ENCODE measurements around the gene ATP2B3.

The ATP2B3 gene

DNA sequence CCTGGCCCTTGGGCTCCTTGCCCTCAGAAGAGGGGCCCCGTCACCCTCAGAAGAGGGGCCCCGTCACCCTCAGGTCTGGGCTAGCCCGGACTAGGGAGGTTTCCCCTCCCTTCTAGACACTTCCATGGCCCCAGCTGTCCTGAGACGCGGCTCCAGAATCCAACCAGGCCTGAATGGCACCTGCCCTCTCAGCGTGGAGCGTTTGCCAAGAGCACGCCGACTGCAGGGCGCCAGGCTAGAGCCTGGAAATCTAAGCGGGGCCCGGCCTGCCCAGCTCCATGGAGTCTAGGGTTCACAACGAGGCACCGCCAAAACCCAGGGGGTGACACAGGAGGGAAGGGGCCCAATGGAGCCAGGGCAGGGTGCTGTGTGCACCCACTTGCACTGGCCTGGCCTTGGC is 7.8 kb upstream of the ATP2B3 start:
- FAIRE-seq, result no peak
- TF ChIP-seq, protein P1, sequence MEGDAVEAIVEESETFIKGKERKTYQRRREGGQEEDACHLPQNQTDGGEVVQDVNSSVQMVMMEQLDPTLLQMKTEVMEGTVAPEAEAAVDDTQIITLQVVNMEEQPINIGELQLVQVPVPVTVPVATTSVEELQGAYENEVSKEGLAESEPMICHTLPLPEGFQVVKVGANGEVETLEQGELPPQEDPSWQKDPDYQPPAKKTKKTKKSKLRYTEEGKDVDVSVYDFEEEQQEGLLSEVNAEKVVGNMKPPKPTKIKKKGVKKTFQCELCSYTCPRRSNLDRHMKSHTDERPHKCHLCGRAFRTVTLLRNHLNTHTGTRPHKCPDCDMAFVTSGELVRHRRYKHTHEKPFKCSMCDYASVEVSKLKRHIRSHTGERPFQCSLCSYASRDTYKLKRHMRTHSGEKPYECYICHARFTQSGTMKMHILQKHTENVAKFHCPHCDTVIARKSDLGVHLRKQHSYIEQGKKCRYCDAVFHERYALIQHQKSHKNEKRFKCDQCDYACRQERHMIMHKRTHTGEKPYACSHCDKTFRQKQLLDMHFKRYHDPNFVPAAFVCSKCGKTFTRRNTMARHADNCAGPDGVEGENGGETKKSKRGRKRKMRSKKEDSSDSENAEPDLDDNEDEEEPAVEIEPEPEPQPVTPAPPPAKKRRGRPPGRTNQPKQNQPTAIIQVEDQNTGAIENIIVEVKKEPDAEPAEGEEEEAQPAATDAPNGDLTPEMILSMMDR (IDR thresholded peaks at IDR 0.05; ENCODE audit: insufficient read depth, missing control alignments), result no peak
- no peak for DNase-seq (ENCODE audit: insufficient read length, low spot score)

DNA sequence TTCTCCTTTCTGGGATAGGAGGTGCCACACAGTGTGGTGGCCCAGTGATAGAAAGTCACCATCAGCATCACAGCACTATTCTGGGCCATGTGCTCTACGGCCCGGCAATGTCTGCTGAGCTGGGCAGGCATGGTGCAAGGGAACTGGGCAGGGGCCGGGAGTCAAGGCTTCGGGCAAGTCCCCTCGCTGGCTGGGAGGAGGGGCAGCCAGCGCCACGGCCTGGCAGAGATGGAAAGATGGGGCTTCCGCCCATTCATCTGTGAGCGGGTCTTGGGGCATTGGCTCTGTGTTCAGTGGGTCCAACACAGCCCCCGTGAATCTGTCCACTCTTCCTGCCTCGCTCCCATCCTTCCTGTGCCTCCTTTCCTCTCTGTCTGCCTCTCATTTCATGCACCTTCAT is 7.1 kb upstream of the ATP2B3 start:
- FAIRE-seq (no peak), DNase-seq (ENCODE audit: insufficient read length, low spot score) (no peak)
- TF ChIP-seq, protein P1 (IDR thresholded peaks at IDR 0.05; ENCODE audit: insufficient read depth, missing control alignments), result no peak

DNA sequence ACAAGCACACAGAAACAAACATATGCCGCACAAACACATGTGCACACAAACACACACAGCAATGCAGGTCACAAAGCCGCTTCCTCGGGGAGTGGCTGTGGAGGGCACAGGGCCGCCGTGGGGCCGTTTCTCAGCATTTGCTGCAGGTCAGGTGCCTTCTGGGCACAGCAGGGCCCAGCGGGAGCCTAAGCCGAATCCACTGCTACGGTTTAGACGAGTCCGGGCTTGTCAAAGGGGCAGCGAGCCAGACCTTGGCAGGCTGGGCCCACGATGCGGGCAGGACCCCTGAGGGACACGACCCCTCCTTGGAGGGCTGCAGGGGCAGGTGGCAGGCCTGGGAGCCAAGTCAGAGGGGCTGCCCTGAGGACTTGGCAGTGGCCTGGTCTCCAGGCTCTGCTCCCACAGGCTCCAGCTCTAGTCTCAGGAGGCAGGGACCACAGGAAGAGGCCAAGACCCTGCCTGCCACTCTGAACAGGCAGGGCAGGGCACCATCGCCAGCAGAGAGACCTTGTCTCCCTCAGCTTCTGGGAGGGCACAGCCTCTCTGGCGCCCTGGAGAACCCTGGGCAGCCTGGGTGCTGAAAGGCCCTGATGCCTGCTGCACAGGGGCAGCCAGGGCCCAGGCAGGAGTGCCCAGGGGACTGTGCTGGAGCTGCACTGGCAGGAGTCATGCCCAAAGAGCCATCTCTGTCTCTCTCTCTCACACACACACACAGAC is 5.5 kb upstream of the ATP2B3 start:
- no peak for DNase-seq (ENCODE audit: insufficient read length, low spot score)
- TF ChIP-seq, protein P1 (IDR thresholded peaks at IDR 0.05; ENCODE audit: insufficient read depth, missing control alignments), result no peak
- FAIRE-seq, result no peak

DNA sequence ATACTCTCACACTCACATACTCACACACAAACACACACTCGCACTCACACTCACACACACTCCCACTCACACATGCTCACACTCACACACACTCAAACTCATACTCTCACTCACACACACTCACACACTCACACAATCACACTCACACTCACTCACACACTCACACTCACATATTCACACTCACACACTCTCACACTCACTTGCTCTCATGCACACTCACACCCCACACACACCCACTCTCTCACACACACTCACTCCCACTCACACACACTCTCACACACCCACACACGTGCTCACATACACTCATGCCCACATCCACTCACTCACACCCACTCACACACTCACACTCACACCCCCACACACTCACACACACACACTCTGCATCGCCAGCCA is 4.9 kb upstream of the ATP2B3 start:
- FAIRE-seq (no peak), DNase-seq (ENCODE audit: insufficient read length, low spot score) (no peak)
- TF ChIP-seq, protein P1 (IDR thresholded peaks at IDR 0.05; ENCODE audit: insufficient read depth, missing control alignments), result no peak

DNA sequence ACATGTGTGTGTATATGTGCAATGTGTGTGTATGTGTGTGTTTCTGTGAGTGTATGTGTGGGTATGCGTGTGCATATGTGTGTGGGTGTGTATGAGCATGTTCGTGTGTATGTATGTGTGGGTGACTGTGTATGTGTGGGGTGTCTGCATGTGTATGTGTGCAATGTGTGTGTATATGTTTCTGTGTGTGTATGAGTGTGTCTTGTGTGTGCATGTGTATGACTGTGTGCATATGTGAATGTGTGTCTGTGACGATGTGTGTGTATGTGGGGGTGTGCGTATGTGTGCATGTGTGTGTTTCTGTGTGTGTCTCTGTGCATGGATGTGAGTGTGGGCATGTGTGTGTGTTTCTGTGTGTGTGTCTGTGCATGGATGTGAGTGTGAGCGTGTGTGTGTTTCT is 4.2 kb upstream of the ATP2B3 start:
- TF ChIP-seq, protein P1 (IDR thresholded peaks at IDR 0.05; ENCODE audit: insufficient read depth, missing control alignments), result no peak
- DNase-seq (ENCODE audit: insufficient read length, low spot score), result no peak
- FAIRE-seq, result no peak

DNA sequence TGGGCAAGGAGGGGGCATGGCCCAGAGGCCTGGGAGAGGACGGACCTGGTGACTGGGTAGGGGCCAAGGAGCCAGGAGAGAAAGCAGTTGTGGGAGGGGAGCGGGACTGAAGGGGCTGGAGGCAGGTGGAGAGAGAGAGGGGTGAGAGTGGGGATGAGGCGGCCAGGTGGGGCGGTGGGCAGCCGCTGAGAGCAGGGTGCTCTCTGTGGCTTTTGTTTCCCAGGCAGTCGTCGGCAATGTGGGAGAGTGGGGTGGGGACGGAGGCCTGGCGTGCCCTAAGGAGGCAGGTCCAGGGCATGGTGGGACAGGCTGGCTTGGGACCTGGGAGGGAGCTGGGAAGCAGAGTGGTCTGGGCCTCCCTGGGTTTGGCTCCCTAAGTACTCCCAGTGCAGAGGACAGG is 3.2 kb upstream of the ATP2B3 start:
- DNase-seq (ENCODE audit: insufficient read length, low spot score) (no peak), FAIRE-seq (no peak)
- TF ChIP-seq, protein P1 (IDR thresholded peaks at IDR 0.05; ENCODE audit: insufficient read depth, missing control alignments), result no peak

DNA sequence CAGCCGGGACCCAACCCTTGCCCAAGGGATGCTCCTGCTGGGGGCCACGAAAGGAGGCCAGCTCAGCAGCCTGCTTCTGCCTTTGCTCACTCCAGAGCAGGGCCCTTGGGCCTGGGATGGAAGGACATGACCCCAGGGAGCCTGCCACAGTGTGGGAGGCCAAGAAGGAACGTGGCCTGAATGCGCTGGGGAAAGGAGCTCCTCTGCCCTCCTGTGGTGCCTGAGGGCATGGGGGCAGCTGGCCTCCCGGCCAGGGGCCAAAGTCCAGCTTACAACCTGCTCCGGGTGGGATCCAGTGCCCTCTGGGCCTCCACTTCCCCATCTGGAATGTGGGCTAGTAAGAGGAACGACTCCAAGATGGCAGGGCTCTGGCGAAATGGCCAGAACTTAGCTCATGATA is 2.0 kb upstream of the ATP2B3 start:
- no peak for DNase-seq (ENCODE audit: insufficient read length, low spot score)

More for the DNA sequence above, 2.0 kb upstream of the ATP2B3 start:
- TF ChIP-seq, protein P1 (IDR thresholded peaks at IDR 0.05; ENCODE audit: insufficient read depth, missing control alignments), result no peak
- FAIRE-seq, result no peak

Measured in D721Med (cell line).